Omental fat pad (tissue), 4 donors: ENCODE measurements around the gene CNOT3. TPM values are rescaled to one million over a fixed set of nuclear protein-coding genes. Genes with fewer than 3 reads are reported as not detected.

ENCODE experiments used
- ATAC-seq: fragments of 150-250 bp; one replicate; pipeline ENCODE4 v1.9.1; 2016; ENCODE audit warnings: mild to moderate bottlenecking, moderate library complexity; ENCODE audit not compliant: low FRiP score
- DNase-seq: peaks from one replicate; pipeline ENCODE4 v3.0.0-alpha.2; 2019; ENCODE audit warnings: low spot score
- CTCF ChIP-seq, 3 donors: fragments of 450-650 bp; IDR thresholded peaks; one replicate each; pipeline ENCODE4 v1.5.1; 2016 to 2017; ENCODE audit warnings: antibody characterized with exemption in 3 of 3, mild to moderate bottlenecking in 3 of 3, moderate library complexity in 2 of 3
- total RNA-seq, 4 donors: library from RNA; depleted of rRNA; stranded (reverse); fragments of >200 nt; gene quantifications; one replicate each; pipeline ENCODE4 v1.1.0, GENCODE V29; 2016

Gene CNOT3
- total RNA-seq, 4 donors from 2014 or later, result 13.4 to 24.4 (median 19.0) TPM

- no peak for ATAC-seq
- DNase-seq, result no peak
- TF ChIP-seq CTCF (IDR thresholded peaks at IDR 0.05), result no peak
Observed at GRCh38 chr19:54152267-54152666, 14.7 kb downstream of the CNOT3 start.

- ATAC-seq (peak; percentile 40), DNase-seq (no peak)
- no peak for TF ChIP-seq CTCF (IDR thresholded peaks at IDR 0.05)
Observed at GRCh38 chr19:54152878-54153524, 15.4 kb downstream of the CNOT3 start.

GRCh38 chr19:54153731-54154326 is 16.3 kb downstream of the CNOT3 start:
- TF ChIP-seq CTCF (IDR thresholded peaks at IDR 0.05), result no peak
- no peak for ATAC-seq

GRCh38 chr19:54154603-54155345 is 17.2 kb downstream of the CNOT3 start:
- no peak for ATAC-seq

More at GRCh38 chr19:54153731-54154326, 16.3 kb downstream of the CNOT3 start:
- DNase-seq, result no peak

GRCh38 chr19:54155694-54156093 is 18.1 kb downstream of the CNOT3 start:
- DNase-seq (no peak), ATAC-seq (no peak)
- TF ChIP-seq CTCF (IDR thresholded peaks at IDR 0.05), result no peak

More at GRCh38 chr19:54154603-54155345, 17.2 kb downstream of the CNOT3 start:
- DNase-seq, result no peak
- TF ChIP-seq CTCF (IDR thresholded peaks at IDR 0.05), result no peak

- DNase-seq (no peak), ATAC-seq (no peak)
- TF ChIP-seq CTCF (IDR thresholded peaks at IDR 0.05), result no peak
Observed at GRCh38 chr19:54156490-54156889, 18.9 kb downstream of the CNOT3 start.
